Lower lobe of right lung (tissue), 2 donors: ENCODE data around the gene MAPKAP1. TPM values are rescaled to one million over a fixed set of nuclear protein-coding genes. Genes with fewer than 3 reads are reported as not detected.

ENCODE experiments used
- ATAC-seq, 2 donors: fragments of 200-7000 bp; cut with Tn5 transposase; one replicate each; pipeline ENCODE4 v1.9.1; 2020 to 2022; ENCODE audit warnings: mild to moderate bottlenecking in 2 of 2, moderate library complexity in 2 of 2
- DNase-seq: peaks from one replicate; pipeline ENCODE4 v3.0.0-alpha.2; 2020
- H3K27ac ChIP-seq: fragments of 200-600 bp; one replicate; pipeline ENCODE4 v1.8.0; 2022
- H3K27me3 ChIP-seq: fragments of 200-600 bp; one replicate; pipeline ENCODE4 v1.8.0; 2022; ENCODE audit warnings: low read depth
- H3K36me3 ChIP-seq: fragments of 200-600 bp; one replicate; pipeline ENCODE4 v1.8.0; 2022; ENCODE audit warnings: mild to moderate bottlenecking
- H3K4me1 ChIP-seq: fragments of 200-600 bp; one replicate; pipeline ENCODE4 v1.8.0; 2022
- H3K4me3 ChIP-seq: fragments of 200-600 bp; one replicate; pipeline ENCODE4 v1.8.0; 2022; ENCODE audit warnings: mild to moderate bottlenecking
- H3K9me3 ChIP-seq: fragments of 200-600 bp; one replicate; pipeline ENCODE4 v1.8.0; 2022
- CTCF ChIP-seq: fragments of 200-600 bp; IDR thresholded peaks from one replicate; pipeline ENCODE4 v1.8.0; 2022; ENCODE audit warnings: antibody characterized with exemption, mild to moderate bottlenecking
- intact Hi-C: fragments of 100-400 bp; cut with DNase I; formaldehyde crosslinking; loops from one replicate; pipeline ENCODE4 v1.11.0; 2022
- total RNA-seq: library from RNA; stranded (reverse); fragmentation: NEBNext Ultra II Directional; extraction: Animal tissue kit (Norgen Biotek cat#: 25700); gene quantifications from one replicate; pipeline ENCODE4 v1.2.1, GENCODE V29; 2021
- donor health status: DM: no; HTN: yes; CAD: no; lungs with severe emphysema.

MAPKAP1 gene
- total RNA-seq, 1 donor from 2014 or later, result 71.5 TPM

- no peaks in the 10 kb centered on the region for H3K9me3 ChIP-seq
- H3K4me3 ChIP-seq, result no peak overlapping the region
- no peaks in the 10 kb centered on the region for H3K36me3 ChIP-seq
- H3K27ac ChIP-seq, result no peak overlapping the region
- no peak for TF ChIP-seq CTCF
- intact Hi-C loops, result no loop called here
- peaks cover 8% of the 10 kb centered on the region for H3K27me3 ChIP-seq
- DNase-seq (no peak), ATAC-seq (no peak)
- peaks cover 11% of the 10 kb centered on the region for H3K4me1 ChIP-seq
Observed at GRCh38 chr9:125410522-125410894, 296.5 kb downstream of the MAPKAP1 start.

- DNase-seq (no peak), ATAC-seq (no peak)
- Histone ChIP-seq H3K27me3 (peaks cover 8% of the 10 kb centered on the region), H3K27ac (no peak overlapping the region), H3K9me3 (no peaks in the 10 kb centered on the region), H3K36me3 (no peaks in the 10 kb centered on the region), H3K4me3 (no peak overlapping the region), H3K4me1 (peaks cover 11% of the 10 kb centered on the region)
- intact Hi-C loops, result no loop called here
- TF ChIP-seq CTCF, result no peak
Observed at GRCh38 chr9:125409637-125410521, 297.1 kb downstream of the MAPKAP1 start.

- peaks cover 11% of the 10 kb centered on the region for H3K4me1 ChIP-seq
- peaks cover 8% of the 10 kb centered on the region for H3K27me3 ChIP-seq
- H3K27ac ChIP-seq, result no peak overlapping the region
- H3K4me3 ChIP-seq, result no peak overlapping the region
- no peak for ATAC-seq
- no peaks in the 10 kb centered on the region for H3K9me3 ChIP-seq
- no peak for TF ChIP-seq CTCF
- intact Hi-C loops, result no loop called here
- no peak for DNase-seq
- no peaks in the 10 kb centered on the region for H3K36me3 ChIP-seq
Observed at GRCh38 chr9:125409217-125409636, 297.8 kb downstream of the MAPKAP1 start.

- Histone ChIP-seq H3K4me3 (peak overlapping the region; percentile 71), H3K27me3 (peaks cover 8% of the 10 kb centered on the region), H3K4me1 (peaks cover 11% of the 10 kb centered on the region), H3K36me3 (no peaks in the 10 kb centered on the region), H3K27ac (peak overlapping the region; percentile 67), H3K9me3 (no peaks in the 10 kb centered on the region)
- ATAC-seq (peak; percentile 89 to 95), DNase-seq (peak; percentile 86)
- intact Hi-C loops, result no loop called here
- TF ChIP-seq CTCF, result peak; percentile 94
Observed at GRCh38 chr9:125407974-125408900, 298.8 kb downstream of the MAPKAP1 start.

- Histone ChIP-seq H3K4me1 (peaks cover 11% of the 10 kb centered on the region), H3K4me3 (peak overlapping the region; percentile 71), H3K9me3 (no peaks in the 10 kb centered on the region), H3K27ac (no peak overlapping the region), H3K36me3 (no peaks in the 10 kb centered on the region), H3K27me3 (peaks cover 8% of the 10 kb centered on the region)
- TF ChIP-seq CTCF, result no peak
- ATAC-seq, result no peak
- intact Hi-C loops, result no loop called here
- DNase-seq, result no peak
Observed at GRCh38 chr9:125407432-125407973, 299.5 kb downstream of the MAPKAP1 start.
